HL-60 (cell line): ENCODE data around the gene RSPH1.

ENCODE experiments used
- DNase-seq, 2 experiments: peaks; one replicate each; pipeline ENCODE4 v3.0.0-alpha.2; 2010 to 2020; ENCODE audit warnings: low read depth in 1 of 2, low spot score in 1 of 2
- H3K27ac ChIP-seq: fragments of 250-450 bp; sonication (Bioruptor Pico); replicated peaks from 2 replicates; pipeline ENCODE4 v1.5.1; 2020; ENCODE audit warnings: mild to moderate bottlenecking, moderate library complexity
- H3K27me3 ChIP-seq: fragments of 250-450 bp; sonication (Bioruptor Pico); 2 replicates; pipeline ENCODE4 v1.5.1; 2021; ENCODE audit warnings: mild to moderate bottlenecking, moderate library complexity; ENCODE audit not compliant: insufficient read depth, poor library complexity, severe bottlenecking
- H3K4me3 ChIP-seq: replicated peaks from 2 replicates; pipeline ENCODE4 v1.5.1; 2011; ENCODE audit warnings: mild to moderate bottlenecking, control low read depth, low read length; ENCODE audit not compliant: insufficient read depth
- CTCF ChIP-seq: IDR thresholded peaks from one replicate; pipeline ENCODE4 v1.5.1; 2011; ENCODE audit warnings: low read length, control low read depth, inconsistent platforms; ENCODE audit not compliant: insufficient read depth
- GABPA ChIP-seq: IDR thresholded peaks from 2 replicates; pipeline ENCODE4 v1.6.1; 2012; ENCODE audit warnings: low read depth
- POLR2AphosphoS5 ChIP-seq: IDR thresholded peaks from 2 replicates; pipeline ENCODE4 v1.6.1; 2012; ENCODE audit warnings: low read depth
- REST ChIP-seq: IDR thresholded peaks from 2 replicates; pipeline ENCODE4 v1.6.1; 2012; ENCODE audit warnings: low read depth; ENCODE audit not compliant: insufficient replicate concordance
- SPI1 ChIP-seq: IDR thresholded peaks from 2 replicates; pipeline ENCODE4 v1.6.1; 2012; ENCODE audit warnings: low read depth, mild to moderate bottlenecking, borderline replicate concordance

Gene RSPH1

GRCh38 chr21:42435401-42435800 lies 60.6 kb downstream of the RSPH1 start:
- no peak overlapping the region for H3K4me3 ChIP-seq
- H3K27me3 ChIP-seq = no peaks in the 10 kb centered on the region

GRCh38 chr21:42434884-42435283 lies 61.1 kb downstream of the RSPH1 start:
- no peaks in the 10 kb centered on the region for H3K27me3 ChIP-seq
- TF ChIP-seq CTCF = no peak
- no peak for TF ChIP-seq GABPA
- TF ChIP-seq POLR2AphosphoS5 = no peak
- no peak for TF ChIP-seq REST
- no peak for TF ChIP-seq SPI1
- H3K27ac ChIP-seq = no peak overlapping the region
- DNase-seq = no peak
- no peak overlapping the region for H3K4me3 ChIP-seq

More at GRCh38 chr21:42435401-42435800, 60.6 kb downstream of the RSPH1 start:
- no peak for DNase-seq
- no peak overlapping the region for H3K27ac ChIP-seq
- no peak for TF ChIP-seq SPI1

GRCh38 chr21:42433946-42434551 lies 62.0 kb downstream of the RSPH1 start:
- no peak overlapping the region for H3K27ac ChIP-seq
- TF ChIP-seq GABPA (no peak), SPI1 (no peak)
- H3K4me3 ChIP-seq = no peak overlapping the region
- no peaks in the 10 kb centered on the region for H3K27me3 ChIP-seq
- no peak for DNase-seq

GRCh38 chr21:42432695-42433094 lies 63.3 kb downstream of the RSPH1 start:
- H3K4me3 ChIP-seq = no peak overlapping the region
- DNase-seq = no peak
- TF ChIP-seq POLR2AphosphoS5 = no peak
- TF ChIP-seq REST = no peak
- no peak for TF ChIP-seq GABPA
- TF ChIP-seq SPI1 = no peak
- TF ChIP-seq CTCF = no peak

GRCh38 chr21:42431196-42431595 lies 64.8 kb downstream of the RSPH1 start:
- H3K27me3 ChIP-seq = no peaks in the 10 kb centered on the region
- no peak overlapping the region for H3K27ac ChIP-seq
- TF ChIP-seq REST (no peak), GABPA (no peak), SPI1 (no peak), POLR2AphosphoS5 (no peak), CTCF (no peak)
- H3K4me3 ChIP-seq = no peak overlapping the region
- no peak for DNase-seq

More at GRCh38 chr21:42432695-42433094, 63.3 kb downstream of the RSPH1 start:
- Histone ChIP-seq H3K27ac (no peak overlapping the region), H3K27me3 (no peaks in the 10 kb centered on the region)
